Brain microvascular endothelial cell (primary cell): ENCODE data around the gene CDK5R2.
A peak's percentile ranks its signal among the peaks of the same experiment; 100 is the strongest.

Experiments used
- DNase-seq: peaks from one replicate; pipeline ENCODE4 v3.0.0-alpha.2; 2020
- H3K27ac ChIP-seq: fragments of 250-450 bp; sonication (Bioruptor Pico); 2 replicates; pipeline ENCODE4 v1.5.1; 2020; ENCODE audit warnings: mild to moderate bottlenecking, moderate library complexity
- H3K27me3 ChIP-seq: fragments of 250-450 bp; sonication (Bioruptor Pico); replicated peaks from 2 replicates; pipeline ENCODE4 v1.5.1; 2020; ENCODE audit warnings: mild to moderate bottlenecking
- H3K36me3 ChIP-seq: fragments of 250-450 bp; sonication (Bioruptor Pico); replicated peaks from 2 replicates; pipeline ENCODE4 v1.5.1; 2020; ENCODE audit warnings: mild to moderate bottlenecking
- H3K4me3 ChIP-seq: 2 replicates; pipeline ENCODE4 v1.5.1; 2011; ENCODE audit warnings: low read depth, mild to moderate bottlenecking, control low read depth, low read length, moderate library complexity
- in situ Hi-C: cut with HindIII; loops from 2 replicates; pipeline ENCODE4 v1.10.0; 2017; ENCODE audit warnings: low sequenced_read_pairs, low pct_ligation_motif_present
- TF ChIP-seq, protein P1 (sequence below): IDR thresholded peaks from 2 replicates; pipeline ENCODE4 v1.5.1; 2011; ENCODE audit warnings: low read depth, mild to moderate bottlenecking, moderate library complexity, low read length, control low read depth, inconsistent platforms; ENCODE audit errors: missing control alignments

CDK5R2 gene

DNA sequence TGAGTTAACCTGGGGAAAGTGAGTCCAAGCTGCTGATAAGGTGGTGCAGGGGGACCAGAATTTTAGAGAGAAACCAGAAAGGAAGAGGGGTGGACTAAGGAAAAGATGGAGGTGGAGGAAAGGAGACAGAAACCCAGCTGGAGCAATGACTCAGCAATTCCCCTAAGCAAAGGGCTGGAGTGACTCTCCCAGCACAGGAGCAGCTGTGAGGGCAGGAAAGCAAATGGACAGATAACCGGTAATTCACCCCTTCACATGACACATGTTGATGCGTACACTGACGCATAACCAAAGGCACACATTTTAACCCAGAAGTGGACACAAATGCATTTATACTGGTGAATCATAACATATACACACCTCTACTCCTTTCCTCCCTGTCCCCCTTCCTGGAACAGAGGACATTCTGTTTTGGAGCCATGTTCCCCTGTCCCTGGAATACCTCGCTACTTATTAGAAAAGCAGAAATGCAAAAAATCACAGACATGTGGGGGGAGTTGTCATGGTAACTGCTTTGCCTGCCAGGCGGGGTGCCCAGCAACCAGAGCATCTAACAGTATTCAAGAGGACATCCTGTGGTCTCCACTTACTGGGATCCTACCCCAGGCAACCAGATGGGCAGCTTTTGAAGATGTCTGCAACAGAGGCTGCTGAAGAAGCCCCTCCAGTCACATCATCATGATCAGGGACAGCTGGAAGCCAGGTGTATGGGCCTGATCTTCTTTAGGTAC is 4.7 kb downstream of the CDK5R2 start:
- peaks cover 37% of the 10 kb centered on the region for H3K27me3 ChIP-seq

DNA sequence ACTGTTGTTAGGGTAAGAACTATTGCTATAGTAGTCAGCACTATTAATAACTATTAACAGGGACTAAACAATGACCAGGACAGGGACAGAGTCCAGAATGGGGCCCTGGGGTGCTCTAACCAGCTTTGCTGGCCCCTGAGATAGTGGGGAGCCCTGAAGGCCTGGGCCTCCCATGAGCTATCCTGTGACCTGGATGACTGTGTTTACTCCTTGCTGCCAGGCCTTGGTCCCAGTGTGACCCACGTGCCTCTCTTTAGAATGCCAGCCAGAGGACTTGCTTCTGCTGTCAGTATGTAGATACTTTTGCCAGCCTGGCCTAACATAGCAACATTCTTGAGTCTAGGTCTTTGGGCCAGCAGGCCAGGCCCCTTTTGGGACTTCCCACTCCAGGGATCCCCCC is 11.4 kb downstream of the CDK5R2 start:
- in situ Hi-C loops: no loop called here
- Histone ChIP-seq H3K4me3 (no peak overlapping the region), H3K27ac (no peak overlapping the region), H3K27me3 (peaks cover 11% of the 10 kb centered on the region), H3K36me3 (no peaks in the 10 kb centered on the region)
- no peak for DNase-seq
- TF ChIP-seq, protein P1, sequence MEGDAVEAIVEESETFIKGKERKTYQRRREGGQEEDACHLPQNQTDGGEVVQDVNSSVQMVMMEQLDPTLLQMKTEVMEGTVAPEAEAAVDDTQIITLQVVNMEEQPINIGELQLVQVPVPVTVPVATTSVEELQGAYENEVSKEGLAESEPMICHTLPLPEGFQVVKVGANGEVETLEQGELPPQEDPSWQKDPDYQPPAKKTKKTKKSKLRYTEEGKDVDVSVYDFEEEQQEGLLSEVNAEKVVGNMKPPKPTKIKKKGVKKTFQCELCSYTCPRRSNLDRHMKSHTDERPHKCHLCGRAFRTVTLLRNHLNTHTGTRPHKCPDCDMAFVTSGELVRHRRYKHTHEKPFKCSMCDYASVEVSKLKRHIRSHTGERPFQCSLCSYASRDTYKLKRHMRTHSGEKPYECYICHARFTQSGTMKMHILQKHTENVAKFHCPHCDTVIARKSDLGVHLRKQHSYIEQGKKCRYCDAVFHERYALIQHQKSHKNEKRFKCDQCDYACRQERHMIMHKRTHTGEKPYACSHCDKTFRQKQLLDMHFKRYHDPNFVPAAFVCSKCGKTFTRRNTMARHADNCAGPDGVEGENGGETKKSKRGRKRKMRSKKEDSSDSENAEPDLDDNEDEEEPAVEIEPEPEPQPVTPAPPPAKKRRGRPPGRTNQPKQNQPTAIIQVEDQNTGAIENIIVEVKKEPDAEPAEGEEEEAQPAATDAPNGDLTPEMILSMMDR: no peak

More for the DNA sequence above, 4.7 kb downstream of the CDK5R2 start:
- Histone ChIP-seq H3K27ac (no peak overlapping the region), H3K36me3 (no peaks in the 10 kb centered on the region), H3K4me3 (no peak overlapping the region)
- in situ Hi-C loops: no loop called here
- TF ChIP-seq, protein P1: no peak
- peak; percentile 58 for DNase-seq

DNA sequence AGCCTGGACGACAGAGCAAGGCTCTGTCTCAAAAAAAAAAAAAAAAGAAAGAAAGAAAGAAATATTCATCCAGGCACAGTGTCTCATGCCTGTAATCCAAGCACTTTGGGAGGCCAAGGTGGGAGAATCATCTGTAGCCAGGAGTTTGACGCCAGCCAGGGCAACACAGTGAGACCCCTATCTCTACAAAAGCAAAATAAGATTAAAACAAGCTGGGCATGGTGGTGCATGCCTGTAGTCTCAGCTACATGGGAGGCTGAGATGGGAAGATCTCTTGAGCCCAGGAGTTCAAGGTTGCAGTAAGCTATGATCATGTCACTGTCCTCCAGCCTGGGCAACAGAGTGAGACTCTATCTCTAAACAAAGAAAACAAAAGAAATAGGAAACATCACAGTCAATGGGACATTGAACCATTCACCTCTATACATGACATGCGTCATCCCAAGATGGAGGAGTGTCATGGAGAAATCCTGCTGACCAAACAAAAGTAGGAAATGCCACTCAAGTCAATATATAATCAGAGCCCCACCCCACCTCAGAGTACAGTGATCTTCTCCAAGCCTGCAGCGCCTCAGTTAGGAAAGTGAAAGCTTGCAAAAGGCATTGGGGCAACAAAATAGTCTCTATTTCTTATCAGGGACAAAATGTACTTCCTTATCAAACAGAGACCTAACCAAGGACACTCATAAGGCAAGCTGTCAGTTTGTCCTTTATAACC is 15.8 kb downstream of the CDK5R2 start:
- TF ChIP-seq, protein P1: no peak
- in situ Hi-C loops: no loop called here
- DNase-seq: no peak
- H3K27me3 ChIP-seq: peaks cover 17% of the 10 kb centered on the region
- H3K4me3 ChIP-seq: no peak overlapping the region
- no peak overlapping the region for H3K27ac ChIP-seq
- H3K36me3 ChIP-seq: no peaks in the 10 kb centered on the region

DNA sequence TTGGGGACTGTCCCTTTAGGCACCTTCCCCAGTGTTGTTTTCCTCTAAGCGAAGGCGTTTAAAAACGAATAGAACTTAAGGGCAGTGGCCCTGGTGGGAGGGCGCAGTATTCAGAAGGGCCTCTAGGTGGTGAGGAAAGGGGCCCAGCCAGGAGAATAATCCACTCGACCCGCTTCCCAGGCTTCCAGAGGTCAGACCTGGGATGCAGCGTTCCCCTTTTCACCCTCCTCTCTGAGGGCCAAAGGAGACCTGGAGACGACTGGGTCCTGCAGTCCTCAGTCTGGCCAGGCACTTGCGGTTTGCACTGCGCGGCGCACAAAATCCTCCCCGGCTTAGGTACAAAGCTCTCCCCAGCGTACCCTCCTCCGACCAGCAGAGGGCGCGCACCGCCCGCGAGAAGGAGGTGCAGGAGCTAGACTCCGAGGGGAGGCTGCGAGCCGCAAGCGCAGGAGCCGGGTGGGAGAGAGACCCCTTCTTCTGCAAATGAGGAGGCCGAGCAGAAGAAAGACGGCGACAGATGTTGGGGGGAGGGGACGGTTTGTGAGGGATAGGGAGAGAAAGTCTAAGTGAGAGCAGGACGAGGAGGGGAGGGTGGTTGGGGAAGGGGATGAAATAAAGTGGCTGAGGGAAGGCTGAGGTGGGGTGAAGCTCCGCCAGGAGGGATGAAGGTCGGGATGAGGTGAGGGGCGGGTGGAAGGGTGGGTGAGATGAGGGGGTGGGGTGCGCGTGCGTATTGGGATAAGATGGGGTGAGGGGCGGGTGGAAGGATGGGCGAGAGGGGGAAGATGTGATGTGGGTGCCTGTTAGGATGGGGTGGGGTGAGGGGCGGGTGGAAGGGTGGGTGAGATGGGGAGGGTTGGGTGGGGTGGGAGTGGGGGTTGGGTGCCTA is 20.6 kb downstream of the CDK5R2 start:
- Histone ChIP-seq H3K4me3 (peak overlapping the region; percentile 27), H3K36me3 (no peaks in the 10 kb centered on the region), H3K27ac (no peak overlapping the region), H3K27me3 (peaks cover 49% of the 10 kb centered on the region)
- DNase-seq: peak; percentile 60
- in situ Hi-C loops: no loop called here
- TF ChIP-seq, protein P1: peak; percentile 90

DNA sequence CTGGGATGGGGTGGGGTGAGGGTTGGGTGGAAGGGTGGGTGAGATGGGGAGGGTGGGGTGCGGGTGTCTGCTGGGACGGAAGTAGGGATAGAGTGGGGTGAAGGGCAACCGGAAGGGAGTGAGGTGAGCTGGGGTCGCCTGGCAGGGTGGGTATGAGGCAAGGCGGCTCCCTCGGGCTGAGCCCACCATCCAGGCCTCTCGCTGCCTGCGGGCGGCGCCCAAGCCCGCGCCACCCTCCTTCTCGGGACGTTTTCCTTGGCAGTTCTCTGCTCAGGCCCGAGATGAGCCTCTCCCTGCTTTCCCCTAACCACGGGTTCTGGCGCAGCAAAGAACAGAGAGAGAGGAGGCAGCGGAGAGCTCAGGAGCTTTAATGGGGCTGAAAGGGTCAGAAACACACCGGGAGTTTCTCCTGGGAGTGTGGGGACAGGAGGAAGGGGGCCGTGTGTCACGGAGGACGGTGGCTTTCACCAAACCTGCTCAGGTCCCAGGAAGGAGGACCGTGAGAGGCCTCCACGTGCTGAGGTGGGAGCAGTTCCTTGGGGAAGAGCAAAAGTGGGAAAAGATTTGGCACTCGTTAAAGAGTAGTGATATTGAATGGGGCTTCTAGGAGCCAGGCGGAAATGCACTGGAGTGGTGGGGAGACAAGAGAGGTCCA is 21.4 kb downstream of the CDK5R2 start:
- in situ Hi-C loops: no loop called here
- Histone ChIP-seq H3K4me3 (no peak overlapping the region), H3K27ac (no peak overlapping the region), H3K36me3 (no peaks in the 10 kb centered on the region), H3K27me3 (peaks cover 55% of the 10 kb centered on the region)
- TF ChIP-seq, protein P1: peak; percentile 1
- no peak for DNase-seq
